Activated CD8-positive, alpha-beta memory T cell treated with anti-CD3 and anti-CD28 coated beads for 1 hour (primary cell): ENCODE measurements around the gene HUNK.

ENCODE experiments used
- DNase-seq, 2 donors: peaks; one replicate each; pipeline ENCODE4 v3.0.0-alpha.2; 2020; ENCODE audit warnings: low read depth in 1 of 2; ENCODE audit errors: extremely low read depth in 1 of 2

HUNK gene

DNA sequence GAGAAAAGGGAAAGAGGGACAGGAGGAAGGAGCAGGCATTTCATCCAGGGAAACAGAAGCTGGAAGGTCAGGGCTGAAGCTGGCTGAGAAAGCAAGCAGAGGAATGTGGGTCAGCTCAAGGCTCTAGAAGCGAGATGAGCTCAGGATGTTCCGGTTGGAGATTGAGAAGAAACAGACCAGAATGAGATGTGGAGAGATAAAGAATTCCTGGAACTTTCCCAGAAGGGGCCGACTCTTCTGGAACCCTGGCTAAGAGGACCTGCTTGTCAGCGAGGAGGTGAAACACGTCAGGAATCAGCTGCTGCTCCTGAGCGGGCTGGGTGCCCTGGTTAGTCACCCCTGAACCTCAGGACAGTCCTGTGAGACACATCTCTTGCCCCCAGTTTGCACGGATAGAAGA lies 75.9 kb downstream of the HUNK start:
- no peak for DNase-seq

DNA sequence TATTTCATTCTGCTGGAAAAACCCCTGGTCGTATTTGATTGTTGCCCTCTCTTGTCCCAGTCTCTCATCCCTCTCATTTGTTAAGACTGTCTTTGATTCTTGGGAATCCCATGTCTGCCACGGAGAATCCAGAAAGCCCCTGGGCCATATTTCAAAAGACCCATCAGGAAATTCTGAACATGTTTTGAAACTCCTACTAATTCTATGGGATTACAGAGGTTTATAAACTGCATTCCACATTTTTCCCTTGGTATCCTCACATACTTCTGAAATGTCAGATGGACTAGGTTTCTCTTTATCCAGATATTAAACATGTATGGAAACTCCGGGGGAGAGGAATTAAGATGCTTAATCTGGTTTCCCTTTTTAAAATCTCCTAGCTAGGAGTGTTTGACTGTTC lies 80.0 kb downstream of the HUNK start:
- no peak for DNase-seq

DNA sequence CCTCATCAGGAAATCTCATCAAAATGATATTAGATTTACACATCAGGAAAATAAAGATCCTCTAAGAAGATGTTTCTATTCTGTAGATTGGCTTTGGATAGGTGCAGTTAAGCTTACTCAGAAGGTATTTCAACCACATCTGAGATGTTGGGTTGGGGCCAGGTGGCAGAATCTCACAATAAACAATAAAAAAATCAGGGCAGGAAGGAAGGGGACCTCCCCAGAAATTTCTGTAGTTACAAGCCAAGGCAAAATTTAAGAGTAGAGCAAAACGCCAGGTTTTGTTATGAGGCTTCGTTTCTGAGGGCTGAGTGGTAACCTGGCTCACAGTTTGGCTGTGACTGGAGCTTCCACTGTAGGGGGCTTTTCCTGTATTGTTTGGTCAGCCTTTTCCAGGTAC lies 84.8 kb downstream of the HUNK start:
- no peak for DNase-seq

DNA sequence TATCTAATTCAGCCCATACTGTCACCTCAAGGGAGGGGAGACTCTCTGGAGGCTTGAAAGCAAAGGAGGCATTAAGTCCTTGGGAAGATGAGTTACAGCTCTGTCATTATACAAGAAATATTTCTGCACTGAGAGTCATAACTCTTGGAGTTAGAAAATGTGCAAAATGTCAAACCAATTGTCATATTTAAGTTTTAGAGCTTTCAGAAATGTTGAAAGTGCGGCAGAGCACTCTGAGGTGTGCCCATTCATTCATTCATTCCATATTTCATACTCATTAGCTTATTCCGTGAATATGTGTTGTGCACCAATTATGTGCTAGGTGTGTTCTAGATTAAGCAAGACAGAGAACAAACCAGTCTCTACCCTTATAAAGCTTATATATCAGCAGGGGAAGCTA lies 87.1 kb downstream of the HUNK start:
- no peak for DNase-seq

DNA sequence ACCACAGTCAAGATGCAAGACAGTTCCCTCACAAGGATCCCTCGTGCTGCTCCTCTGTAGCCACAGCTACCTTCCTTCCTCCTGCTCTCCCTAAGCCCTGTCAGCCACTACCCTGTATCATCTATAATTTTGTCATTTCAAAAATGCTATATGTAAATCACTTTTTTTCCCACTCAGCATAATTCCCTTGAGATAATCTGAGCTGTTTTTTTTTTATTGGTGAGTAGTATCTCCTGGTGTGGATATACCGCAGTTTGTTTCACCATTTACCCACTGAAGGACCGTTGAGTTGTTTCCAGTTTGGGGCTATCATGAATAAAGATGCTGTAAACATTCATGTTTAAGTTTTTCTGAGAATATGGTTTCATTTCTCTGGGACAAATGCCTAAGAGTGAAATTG lies 88.2 kb downstream of the HUNK start:
- no peak for DNase-seq

DNA sequence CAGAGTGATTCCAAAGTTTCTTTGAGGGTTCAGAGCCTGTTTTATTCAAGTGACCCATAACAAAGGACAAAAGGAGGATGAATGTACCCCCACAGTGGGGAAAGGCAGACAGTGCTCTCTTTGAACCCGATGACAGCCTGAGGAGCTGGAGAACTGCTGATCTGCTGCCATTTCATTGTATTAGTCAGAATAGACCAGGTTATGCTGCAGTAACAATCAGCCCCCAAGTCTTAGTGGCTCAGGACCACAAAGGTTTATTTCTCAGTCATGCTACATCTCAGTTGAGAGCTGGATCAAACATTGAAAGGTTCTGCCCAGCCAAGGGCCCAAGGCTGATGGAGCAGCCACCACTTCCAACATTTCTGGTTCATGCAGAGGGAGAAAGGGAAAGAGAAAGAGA lies 88.9 kb downstream of the HUNK start:
- no peak for DNase-seq

DNA sequence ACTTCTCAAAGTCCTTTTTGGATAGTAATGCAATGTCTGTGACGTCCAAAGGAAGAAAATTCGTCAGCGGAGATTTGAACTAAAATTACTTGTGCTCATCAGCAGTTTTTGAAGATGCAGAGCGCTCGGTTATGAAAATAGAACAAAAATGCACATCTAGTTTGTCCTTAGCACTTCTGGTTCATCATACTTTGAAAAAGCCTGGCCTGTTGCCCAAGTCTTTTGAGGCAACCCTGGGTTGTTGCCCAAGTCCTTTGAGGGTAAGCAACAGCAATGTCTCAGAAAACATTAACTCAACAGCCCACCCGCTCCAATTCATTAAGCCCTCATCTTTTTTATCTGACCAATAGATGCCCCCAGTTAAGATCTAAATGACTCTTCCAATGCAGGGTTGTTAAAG lies 91.9 kb downstream of the HUNK start:
- no peak for DNase-seq

DNA sequence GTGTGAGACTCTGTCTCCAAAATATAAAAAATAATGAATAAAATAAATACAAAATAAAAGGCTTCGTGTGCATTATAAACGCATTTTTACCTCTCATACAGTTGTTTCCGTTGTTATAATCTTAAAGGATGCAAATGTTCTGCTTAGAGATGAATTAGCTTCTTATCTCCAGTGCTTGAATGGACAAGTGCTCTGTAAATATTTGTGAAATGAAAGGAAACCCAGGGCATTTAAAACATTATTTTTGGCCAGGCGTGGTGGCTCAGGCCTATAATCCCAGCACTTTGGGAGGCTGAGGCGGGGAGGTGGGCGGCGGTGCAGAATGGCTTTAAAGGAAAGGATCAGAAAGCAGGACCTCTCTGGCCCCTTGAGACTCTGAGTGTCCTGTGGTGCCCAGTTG lies 94.5 kb downstream of the HUNK start:
- DNase-seq = no peak

DNA sequence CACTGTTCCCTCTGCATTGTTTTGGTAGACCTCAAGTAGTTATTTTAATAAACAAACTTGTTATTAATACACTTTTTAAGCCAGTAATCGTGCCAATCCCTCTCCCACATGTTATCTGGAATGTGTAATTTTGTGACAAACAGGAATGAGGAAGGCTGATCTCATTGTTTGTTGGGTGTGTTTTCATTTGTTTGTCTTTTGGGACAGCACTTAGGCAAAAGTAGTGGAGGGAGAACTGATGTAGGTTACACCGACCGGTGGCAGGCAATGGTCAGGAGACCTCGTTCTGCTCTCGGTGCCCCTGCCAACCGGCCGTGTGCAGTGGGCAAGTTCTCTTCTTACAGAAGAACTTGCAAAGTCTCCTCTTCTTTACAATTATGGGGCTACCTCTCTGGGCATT lies 99.8 kb downstream of the HUNK start:
- DNase-seq = no peak

DNA sequence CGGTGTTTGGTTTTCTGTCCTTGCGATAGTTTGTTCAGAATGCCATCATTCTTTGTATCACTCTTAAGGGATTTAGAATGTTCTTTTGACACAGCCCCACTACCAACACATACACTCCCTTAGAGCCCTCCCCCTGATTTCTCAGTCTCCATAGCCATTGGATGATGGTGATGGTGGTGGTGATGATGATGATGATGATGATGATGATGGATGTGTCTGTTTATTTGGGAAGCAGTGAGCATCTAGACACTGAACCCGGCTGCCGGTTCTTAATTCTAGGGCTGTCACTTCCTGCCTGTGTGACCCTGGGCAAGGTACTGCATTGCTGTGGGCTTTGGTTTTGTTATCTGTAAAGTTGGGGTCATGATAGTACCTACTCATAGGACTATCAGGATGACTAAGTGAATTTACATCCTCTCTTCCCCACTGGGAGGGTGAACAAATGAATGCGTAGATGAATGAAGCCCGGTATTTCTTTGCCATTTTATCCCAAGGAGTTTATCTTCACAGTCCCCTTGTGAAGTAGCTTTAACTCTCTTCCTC lies 100.7 kb downstream of the HUNK start:
- no peak for DNase-seq

DNA sequence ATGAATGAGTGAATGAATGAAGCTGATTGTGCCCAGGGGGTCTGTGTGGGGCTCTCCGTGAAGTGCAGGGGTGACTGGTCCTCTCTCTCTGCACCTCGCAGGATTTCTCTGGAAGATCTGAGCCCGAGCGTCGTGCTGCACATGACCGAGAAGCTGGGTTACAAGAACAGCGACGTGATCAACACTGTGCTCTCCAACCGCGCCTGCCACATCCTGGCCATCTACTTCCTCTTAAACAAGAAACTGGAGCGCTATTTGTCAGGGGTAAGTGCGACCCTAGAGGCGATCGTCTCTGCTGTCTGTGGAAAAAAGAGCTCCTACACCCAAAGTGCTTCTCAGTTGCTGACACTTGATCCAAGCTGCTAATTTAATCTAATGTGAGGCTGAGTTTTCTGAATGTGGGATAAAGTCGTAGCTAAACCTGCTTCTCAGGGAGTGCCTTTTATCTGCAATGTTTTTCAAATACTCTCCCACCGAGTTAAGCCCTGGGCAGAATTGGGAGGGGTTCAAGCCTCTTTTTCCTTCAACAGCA lies 101.7 kb downstream of the HUNK start:
- DNase-seq = peak; percentile 5 to 7

DNA sequence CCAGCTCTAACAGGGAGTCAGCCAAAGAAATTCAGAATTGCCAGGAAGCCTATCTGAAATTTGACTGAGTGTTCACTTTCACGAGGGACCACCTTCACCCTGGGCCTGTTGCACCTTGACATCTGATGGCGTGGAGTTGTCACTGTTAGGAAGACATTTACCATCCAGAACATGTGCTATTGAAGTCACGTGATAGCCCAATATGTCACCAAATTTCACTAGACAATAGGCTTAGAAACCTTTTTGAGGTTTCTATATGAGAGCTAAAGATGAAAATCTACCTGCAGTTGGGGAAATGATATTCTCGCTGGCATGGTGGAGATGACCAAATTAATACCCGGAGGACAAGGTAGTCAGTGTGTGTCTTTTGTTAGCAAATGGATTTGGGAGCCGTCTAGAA lies 102.7 kb downstream of the HUNK start:
- DNase-seq = no peak

DNA sequence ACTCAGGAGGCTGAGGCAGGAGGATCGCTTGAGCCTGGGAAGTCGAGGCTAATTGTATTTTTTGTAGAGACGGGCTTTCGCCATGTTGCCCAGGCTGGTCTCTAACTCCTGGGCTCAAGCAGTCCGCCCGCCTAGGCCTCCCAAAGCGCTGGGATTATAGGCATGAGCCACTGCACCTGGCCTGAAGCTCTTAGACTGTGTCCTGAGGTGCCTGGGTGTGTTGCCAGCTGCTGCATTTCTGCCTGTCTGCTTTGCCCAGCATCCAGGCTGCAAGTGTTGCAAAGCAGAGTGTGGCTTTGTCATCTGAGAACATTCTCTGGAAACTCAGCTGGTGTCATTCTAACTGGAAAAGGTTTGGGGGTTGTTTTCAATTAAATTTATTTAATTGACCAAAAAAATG lies 105.0 kb downstream of the HUNK start:
- DNase-seq = no peak

DNA sequence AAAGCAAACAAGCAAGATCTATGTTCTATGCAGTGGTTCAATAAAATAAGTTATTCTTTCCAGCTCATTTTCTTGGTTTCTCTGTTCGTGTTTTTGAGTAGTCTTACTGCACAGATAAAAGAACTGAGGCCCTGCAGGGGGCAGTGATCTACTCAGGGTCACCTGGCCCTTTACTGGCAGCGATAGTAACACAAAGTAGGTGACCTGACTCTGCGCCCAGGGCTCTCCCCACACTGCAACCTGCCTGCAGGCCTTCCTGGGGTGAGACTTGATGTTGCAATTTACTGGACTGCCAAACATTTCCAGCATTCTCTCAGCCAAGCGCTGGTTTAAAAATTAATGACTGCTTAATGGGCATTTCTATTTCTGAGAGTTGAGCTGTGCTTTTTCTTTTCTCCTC lies 110.3 kb downstream of the HUNK start:
- no peak for DNase-seq

DNA sequence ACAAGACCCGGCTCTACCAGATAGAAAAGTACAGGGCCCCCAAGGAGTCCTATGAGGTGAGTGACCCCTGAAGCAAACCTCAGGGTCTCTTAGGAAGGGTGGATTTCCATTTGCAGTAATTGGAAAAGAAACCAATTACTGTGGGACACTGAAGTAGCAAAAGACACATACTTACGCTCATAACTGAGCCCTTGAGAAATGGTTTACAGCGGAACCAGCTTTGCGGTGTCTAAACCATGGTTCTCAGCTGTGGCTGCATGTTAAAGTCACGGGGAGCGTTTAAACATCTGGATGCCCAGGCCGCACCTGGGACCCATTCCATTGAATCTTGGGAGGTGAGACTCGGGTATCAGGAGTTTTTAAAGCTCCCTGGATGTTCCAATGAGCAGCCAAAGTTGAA lies 110.7 kb downstream of the HUNK start:
- no peak for DNase-seq

DNA sequence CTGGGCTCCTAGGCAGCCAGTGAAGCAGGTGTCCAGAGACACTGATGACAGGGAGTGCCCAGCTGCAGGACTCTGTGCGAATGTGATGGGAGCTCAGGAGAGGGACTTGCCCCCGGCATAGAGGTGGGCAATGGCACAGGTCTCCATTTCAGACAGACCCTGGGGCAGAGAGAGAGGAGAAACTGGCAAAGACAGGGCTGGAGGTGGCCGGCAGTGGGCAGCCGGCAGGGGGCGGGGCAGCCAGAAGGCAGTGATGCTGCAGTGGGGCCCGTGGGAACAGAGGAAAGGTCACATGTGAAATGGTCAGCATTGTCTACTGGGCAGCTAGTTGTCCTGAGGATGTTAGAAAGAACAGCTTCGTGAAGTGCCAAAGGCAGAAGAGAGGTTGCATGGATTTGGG lies 112.6 kb downstream of the HUNK start:
- no peak for DNase-seq

DNA sequence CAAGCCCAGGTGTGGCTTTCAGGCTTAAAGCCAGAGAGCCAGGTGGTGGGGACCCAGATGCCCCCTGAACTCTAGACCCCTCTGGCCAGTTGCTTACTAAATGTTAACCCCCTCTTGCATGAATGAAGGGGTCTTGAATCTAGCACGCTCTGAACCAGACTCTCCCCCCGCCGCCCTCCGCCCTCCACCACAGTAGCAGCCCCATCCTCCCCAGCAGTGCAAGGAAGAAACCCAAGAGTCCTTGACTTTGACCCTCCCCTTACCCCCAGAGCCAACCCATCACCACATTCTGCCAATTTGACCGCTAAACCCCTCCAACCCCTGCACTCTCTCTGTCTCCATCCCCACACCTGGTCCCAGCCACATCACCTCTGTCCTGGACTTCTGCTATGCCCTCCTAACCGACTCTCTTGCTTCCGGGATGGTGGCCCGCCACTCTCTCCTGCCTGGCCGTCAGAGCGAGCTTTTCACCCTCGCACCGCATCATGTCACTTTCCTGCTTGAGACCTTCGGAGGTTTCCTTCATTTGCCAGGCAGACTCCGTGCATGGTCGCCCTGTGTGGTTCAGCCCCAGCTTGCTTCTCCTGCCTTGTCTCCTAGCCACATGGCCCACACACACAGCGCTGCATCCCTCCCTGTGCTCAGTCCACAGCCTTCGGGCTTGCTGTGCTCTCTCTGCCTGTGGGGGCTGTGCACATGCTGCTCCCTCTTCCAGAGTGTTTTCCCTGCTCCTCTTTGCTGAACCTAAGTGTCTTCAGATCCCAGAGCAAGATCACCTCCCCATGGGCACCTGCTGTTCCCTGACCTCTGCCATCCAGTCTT lies 113.4 kb downstream of the HUNK start:
- DNase-seq = no peak

DNA sequence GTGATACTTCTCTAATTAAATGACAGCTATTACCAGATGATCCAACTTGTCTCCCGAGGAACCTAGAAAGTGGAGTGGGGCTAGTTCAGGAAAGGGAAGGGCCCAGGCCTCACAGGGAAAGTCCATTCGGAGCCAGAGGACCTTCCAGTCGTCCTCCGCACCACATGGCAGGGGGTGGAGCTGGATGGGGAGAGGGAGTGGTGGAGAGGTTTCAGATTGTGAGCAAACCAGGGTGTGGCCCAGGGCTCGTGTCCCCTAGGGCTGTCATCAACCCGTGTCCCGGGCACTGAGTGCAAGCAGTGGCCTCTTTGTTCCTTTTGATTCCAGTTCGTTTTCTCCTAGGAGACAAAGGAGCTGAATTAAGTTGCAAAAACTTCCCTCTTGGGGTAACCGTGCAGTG lies 114.9 kb downstream of the HUNK start:
- DNase-seq = no peak

DNA sequence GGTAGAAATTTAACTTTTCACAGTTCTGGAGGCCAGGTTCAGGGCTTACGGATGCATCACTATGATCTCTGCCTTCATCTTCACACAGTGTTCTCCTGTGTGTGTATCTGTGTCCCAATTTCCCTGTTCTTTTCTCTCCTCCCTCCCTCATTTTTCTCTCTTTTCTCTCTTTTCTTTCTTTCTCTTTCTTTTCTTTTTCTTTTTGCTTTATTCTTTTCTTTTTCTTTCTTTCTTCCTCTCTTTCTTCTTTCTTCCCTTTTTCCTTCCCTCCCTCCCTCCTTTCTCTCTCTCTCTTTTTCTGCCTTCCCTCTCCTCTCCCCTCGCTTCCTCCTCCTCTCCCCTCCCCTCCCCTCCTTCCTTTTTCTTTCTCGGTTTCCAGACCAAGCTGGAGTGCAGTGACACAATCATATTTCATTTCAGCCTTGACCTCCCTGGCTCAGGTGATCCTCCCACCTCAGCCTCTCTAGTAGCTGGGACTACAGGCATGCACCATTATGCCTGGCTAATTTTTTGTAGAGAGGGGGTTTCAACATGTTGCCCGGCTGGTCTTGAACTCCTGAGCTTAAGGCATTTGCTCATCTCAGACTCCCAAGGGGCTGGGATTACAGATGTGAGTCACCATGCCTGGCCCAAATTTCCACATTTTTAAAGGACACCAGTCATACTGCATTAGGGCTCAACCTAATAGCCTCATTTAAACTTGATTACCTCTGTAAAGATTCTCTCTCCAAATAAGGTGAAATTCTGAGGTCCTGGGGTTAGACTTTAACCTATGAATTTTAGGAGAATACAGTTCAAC lies 115.9 kb downstream of the HUNK start:
- no peak for DNase-seq

DNA sequence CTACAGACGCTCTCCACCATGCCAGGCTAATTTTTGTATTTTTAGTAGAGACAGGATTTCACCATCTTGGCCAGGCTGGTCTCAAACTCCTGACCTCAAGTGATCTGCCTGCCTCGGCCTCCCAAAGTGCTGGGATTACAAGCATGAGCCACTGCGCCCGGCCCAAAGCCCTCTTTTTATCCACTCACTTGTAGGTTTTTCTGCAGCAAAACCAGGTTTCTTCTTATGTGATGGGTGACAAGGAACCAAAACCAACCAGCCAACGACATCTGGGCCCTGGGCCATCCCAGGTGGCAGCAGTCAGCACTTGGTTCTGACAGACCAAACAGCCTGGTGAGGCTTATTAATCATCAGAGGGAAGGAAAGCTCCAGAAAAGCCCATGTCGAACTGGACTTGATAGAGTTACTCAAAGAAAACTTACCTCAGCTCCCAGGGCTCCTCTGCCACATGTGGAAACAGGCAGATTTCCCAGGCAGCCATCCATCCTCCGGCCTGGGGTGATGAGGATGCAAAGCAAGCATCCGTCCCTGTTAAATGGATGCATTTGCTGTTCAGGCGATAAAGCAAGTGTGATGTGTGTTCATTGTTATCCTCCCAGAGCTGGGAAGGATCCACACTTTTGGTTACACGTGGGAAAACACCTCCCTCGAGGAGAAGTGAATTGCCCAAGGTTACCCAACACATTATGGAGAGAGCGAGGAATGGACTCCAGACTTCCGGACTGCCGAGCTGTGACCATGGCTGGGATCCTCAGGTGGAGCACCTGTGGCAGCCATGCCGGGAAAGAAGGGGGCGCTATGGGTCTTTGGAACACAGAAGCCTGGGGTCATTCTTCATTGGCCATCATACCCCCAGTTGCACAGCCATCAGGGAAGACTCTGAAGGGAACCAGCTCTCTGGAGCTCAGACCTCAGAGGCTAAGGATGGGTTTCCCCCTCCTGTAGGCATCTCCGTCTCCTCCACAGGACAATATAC lies 118.8 kb downstream of the HUNK start:
- no peak for DNase-seq

DNA sequence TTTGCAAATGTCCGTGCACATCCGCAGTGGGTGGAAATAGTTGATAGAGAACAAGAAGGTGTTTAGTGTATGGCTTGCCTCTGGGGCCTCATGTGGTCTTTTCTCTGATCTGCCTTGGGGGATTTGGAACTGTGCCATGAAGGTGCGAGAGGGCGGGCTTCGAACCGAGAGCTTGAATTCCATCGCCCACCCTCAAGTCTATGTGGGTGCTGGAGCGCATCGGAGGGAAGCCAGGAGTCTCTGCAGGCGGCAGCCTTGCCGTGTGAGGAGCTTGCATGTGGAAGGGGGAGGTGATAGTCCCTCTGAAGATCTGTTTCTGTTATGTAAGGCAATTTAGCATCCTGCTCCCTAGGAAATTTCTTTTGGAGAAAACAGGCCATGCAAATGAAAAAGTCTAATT lies 119.6 kb downstream of the HUNK start:
- DNase-seq = no peak
